Measurements from ENCODE around the gene BICD1. TPM values are rescaled to one million over a fixed set of nuclear protein-coding genes. Genes with fewer than 3 reads are reported as not detected.
A peak's percentile ranks its signal among the peaks of the same experiment; 100 is the strongest.

BICD1 gene
- total RNA-seq, 6 experiments from 2014 or later, result 24.5 to 36.6 (median 32.4) TPM

GRCh38 chr12:32303174-32303549, 196.5 kb downstream of the BICD1 start:
- no peak for TF ChIP-seq CTCF (IDR thresholded peaks at IDR 0.05)

GRCh38 chr12:32305163-32305562, 198.5 kb downstream of the BICD1 start:
- Mint-ChIP-seq H3K4me1 (ENCODE audit: low read depth) (peaks cover 11% of the 10 kb centered on the region), H3K9me3 (no peaks in the 10 kb centered on the region), H3K27ac (no peak overlapping the region), H3K27me3 (ENCODE audit: insufficient read depth) (no peaks in the 10 kb centered on the region), H3K36me3 (ENCODE audit: low read depth) (no peaks in the 10 kb centered on the region), H3K4me3 (no peak overlapping the region)
- DNase-seq, result no peak
- TF ChIP-seq CTCF (IDR thresholded peaks at IDR 0.05), result peak; percentile 83

More at GRCh38 chr12:32303174-32303549, 196.5 kb downstream of the BICD1 start:
- Mint-ChIP-seq H3K27me3 (ENCODE audit: insufficient read depth) (no peaks in the 10 kb centered on the region), H3K9me3 (no peaks in the 10 kb centered on the region), H3K4me1 (ENCODE audit: low read depth) (peaks cover 22% of the 10 kb centered on the region), H3K36me3 (ENCODE audit: low read depth) (peaks cover 6% of the 10 kb centered on the region), H3K27ac (peak overlapping the region; percentile 38; the same call in 1 of the 2 replicates), H3K4me3 (no peak overlapping the region)
- DNase-seq, result no peak

GRCh38 chr12:32307326-32307725, 200.7 kb downstream of the BICD1 start:
- 0 out of 2 replicates have a peak, but pooled peaks cover 2% of the 10 kb centered on the region for H3K27me3 Mint-ChIP-seq (ENCODE audit: insufficient read depth)
- H3K27ac Mint-ChIP-seq, result no peak overlapping the region
- H3K36me3 Mint-ChIP-seq (ENCODE audit: low read depth), result no peaks in the 10 kb centered on the region
- no peaks in the 10 kb centered on the region for H3K9me3 Mint-ChIP-seq
- H3K4me1 Mint-ChIP-seq (ENCODE audit: low read depth), result peaks cover 8% of the 10 kb centered on the region
- no peak for DNase-seq
- TF ChIP-seq CTCF (IDR thresholded peaks at IDR 0.05), result no peak
- H3K4me3 Mint-ChIP-seq, result no peak overlapping the region

GRCh38 chr12:32309811-32310736, 203.4 kb downstream of the BICD1 start:
- no peaks in the 10 kb centered on the region for H3K36me3 Mint-ChIP-seq (ENCODE audit: low read depth)
- H3K9me3 Mint-ChIP-seq, result no peaks in the 10 kb centered on the region
- H3K4me1 Mint-ChIP-seq (ENCODE audit: low read depth), result peaks cover 8% of the 10 kb centered on the region

GRCh38 chr12:32312049-32312670, 205.5 kb downstream of the BICD1 start:
- H3K27me3 Mint-ChIP-seq (ENCODE audit: insufficient read depth), result peaks cover 4% of the 10 kb centered on the region; the same call in 1 of the 2 replicates
- H3K9me3 Mint-ChIP-seq, result no peaks in the 10 kb centered on the region
- H3K27ac Mint-ChIP-seq, result peak overlapping the region; percentile 58
- peaks cover 2% of the 10 kb centered on the region; the same call in 1 of the 2 replicates for H3K36me3 Mint-ChIP-seq (ENCODE audit: low read depth)
- H3K4me1 Mint-ChIP-seq (ENCODE audit: low read depth), result peaks cover 8% of the 10 kb centered on the region
- H3K4me3 Mint-ChIP-seq, result no peak overlapping the region
- DNase-seq, result peak; percentile 69
- peak; percentile 82 for TF ChIP-seq CTCF (IDR thresholded peaks at IDR 0.05)

More at GRCh38 chr12:32309811-32310736, 203.4 kb downstream of the BICD1 start:
- Mint-ChIP-seq H3K27ac (no peak overlapping the region), H3K4me3 (no peak overlapping the region), H3K27me3 (ENCODE audit: insufficient read depth) (peaks cover 4% of the 10 kb centered on the region; the same call in 1 of the 2 replicates)
- no peak for TF ChIP-seq CTCF (IDR thresholded peaks at IDR 0.05)
- DNase-seq, result no peak
